Activated CD4-positive, alpha-beta T cell treated with anti-CD3 and anti-CD28 coated beads, Interleukin-2, amount 50 U/mL, for 24 hours (primary cell): Measurements from ENCODE around the gene ULK2.
"Not testable (repeated sequence)": the region's sequence is repeated elsewhere in the genome, so short reads cannot be mapped to it uniquely, and the experiment has no call there.

Experiments
- DNase-seq, 2 donors: peaks; one replicate each; pipeline ENCODE4 v3.0.0-alpha.2; 2020; ENCODE audit warnings: low read depth in 1 of 2, low spot score in 1 of 2

Gene ULK2

GRCh38 chr17:19768046-19768782, 99.5 kb downstream of the ULK2 start:
- no peak for DNase-seq

GRCh38 chr17:19766421-19767270, 101.1 kb downstream of the ULK2 start:
- DNase-seq = peak; percentile 68 to 71

- DNase-seq = no peak
Measured at GRCh38 chr17:19766016-19766415, 101.7 kb downstream of the ULK2 start.

GRCh38 chr17:19763991-19764390, 103.7 kb downstream of the ULK2 start:
- not testable (repeated sequence) for DNase-seq

GRCh38 chr17:19763416-19763815, 104.3 kb downstream of the ULK2 start:
- DNase-seq = no peak

GRCh38 chr17:19762515-19762961, 105.2 kb downstream of the ULK2 start:
- DNase-seq = peak; percentile 30 to 39

- no peak for DNase-seq
Measured at GRCh38 chr17:19760746-19761145, 107.0 kb downstream of the ULK2 start.

- no peak for DNase-seq
Measured at GRCh38 chr17:19759568-19760549, 107.9 kb downstream of the ULK2 start.

GRCh38 chr17:19757536-19758180, 110.1 kb downstream of the ULK2 start:
- DNase-seq = no peak

- no peak for DNase-seq
Measured at GRCh38 chr17:19756546-19756945, 111.2 kb downstream of the ULK2 start.

- DNase-seq = no peak
Measured at GRCh38 chr17:19755821-19756510, 111.8 kb downstream of the ULK2 start.

- no peak for DNase-seq
Measured at GRCh38 chr17:19755392-19755791, 112.3 kb downstream of the ULK2 start.

- DNase-seq = no peak
Measured at GRCh38 chr17:19753661-19754463, 113.9 kb downstream of the ULK2 start.

- DNase-seq = no peak
Measured at GRCh38 chr17:19753051-19753509, 114.7 kb downstream of the ULK2 start.

- no peak for DNase-seq
Measured at GRCh38 chr17:19752216-19753050, 115.3 kb downstream of the ULK2 start.

- no peak for DNase-seq
Measured at GRCh38 chr17:19750835-19751234, 116.9 kb downstream of the ULK2 start.

GRCh38 chr17:19750020-19750572, 117.6 kb downstream of the ULK2 start:
- DNase-seq = no peak

- no peak for DNase-seq
Measured at GRCh38 chr17:19748807-19749193, 118.9 kb downstream of the ULK2 start.
